Endodermal cell (in vitro differentiated cells): ENCODE measurements around the gene ZNF83. TPM values are rescaled to one million over a fixed set of nuclear protein-coding genes. Genes with fewer than 3 reads are reported as not detected.

ENCODE experiments used
- DNase-seq: peaks from one replicate; pipeline ENCODE4 v3.0.0-alpha.2; 2017
- H3K27ac ChIP-seq: 2 replicates; pipeline ENCODE4 v1.5.1; 2013; ENCODE audit warnings: mild to moderate bottlenecking, low read depth, low read length, moderate library complexity
- H3K27me3 ChIP-seq: 2 replicates; pipeline ENCODE4 v1.6.1; 2013; ENCODE audit warnings: mild to moderate bottlenecking, low read length, moderate library complexity; ENCODE audit not compliant: insufficient read depth, control insufficient read depth, poor library complexity, severe bottlenecking
- H3K36me3 ChIP-seq: 2 replicates; pipeline ENCODE4 v1.7.0; 2013; ENCODE audit warnings: mild to moderate bottlenecking, low read length, moderate library complexity; ENCODE audit not compliant: control insufficient read depth, insufficient read depth
- H3K4me1 ChIP-seq: one replicate; pipeline ENCODE4 v1.7.0; 2013; ENCODE audit warnings: low read length; ENCODE audit not compliant: control insufficient read depth, insufficient read depth
- H3K4me3 ChIP-seq: 2 replicates; pipeline ENCODE4 v1.5.1; 2013; ENCODE audit warnings: mild to moderate bottlenecking, low read length, moderate library complexity
- H3K9ac ChIP-seq: 2 replicates; pipeline ENCODE4 v1.6.1; 2013; ENCODE audit warnings: mild to moderate bottlenecking, low read length, moderate library complexity; ENCODE audit not compliant: poor library complexity, severe bottlenecking; ENCODE audit errors: extremely low read depth
- H3K9me3 ChIP-seq: 2 replicates; pipeline ENCODE4 v1.6.1; 2013; ENCODE audit warnings: mild to moderate bottlenecking, low read length, moderate library complexity; ENCODE audit not compliant: control insufficient read depth
- H3K27ac Mint-ChIP-seq: 2 replicates; pipeline ENCODE4 v1.8.0; 2020; ENCODE audit warnings: mixed read lengths
- H3K27me3 Mint-ChIP-seq: 2 replicates; pipeline ENCODE4 v1.8.0; 2021; ENCODE audit warnings: mild to moderate bottlenecking, mixed read lengths; ENCODE audit not compliant: insufficient read depth
- H3K36me3 Mint-ChIP-seq: 2 replicates; pipeline ENCODE4 v1.8.0; 2020; ENCODE audit warnings: low read depth, mixed read lengths
- H3K4me1 Mint-ChIP-seq: 2 replicates; pipeline ENCODE4 v1.8.0; 2020; ENCODE audit warnings: mixed read lengths
- H3K4me3 Mint-ChIP-seq: 2 replicates; pipeline ENCODE4 v1.8.0; 2020; ENCODE audit warnings: mild to moderate bottlenecking, moderate library complexity, mixed read lengths
- H3K9me3 Mint-ChIP-seq: 2 replicates; pipeline ENCODE4 v1.8.0; 2020; ENCODE audit warnings: mild to moderate bottlenecking, mixed read lengths
- WGBS, 2 experiments: methylation state at CpG; one replicate each; pipeline versions ENCODE4 v1.1.5 to v1.1.7; 2013; ENCODE audit warnings: missing lambda C conversion rate in 2 of 2, mixed read lengths in 1 of 2; ENCODE audit not compliant: insufficient coverage in 1 of 2, insufficient read length in 1 of 2; 5-methylcytosine and 5-hydroxymethylcytosine counted together
- total RNA-seq, 2 donors: library from RNA; stranded (reverse); fragmentation: NEBNext Ultra II Directional in 1 of 2; extraction: Animal tissue kit (Norgen Biotek cat#: 25700) in 1 of 2; gene quantifications; 2 replicates in 1 of 2; 3 replicates in 1 of 2; pipeline ENCODE4 v1.2.1, GENCODE V29; 2021
- TF ChIP-seq, protein P1 (sequence below): fragments of 200-600 bp; sonication (generic); conservative IDR thresholded peaks from 2 replicates; pipeline ENCODE4 v1.5.0; 2021; ENCODE audit warnings: antibody characterized with exemption, mild to moderate bottlenecking

ZNF83 gene
- total RNA-seq, 2 donors from 2014 or later, result 59.0 to 88.7 TPM

GRCh38 chr19:52592301-52592700 lies 45.9 kb downstream of the ZNF83 start:
- Histone ChIP-seq H3K9me3 (peaks cover 52% of the 10 kb centered on the region), H3K9ac (no peak overlapping the region), H3K27me3 (no peaks in the 10 kb centered on the region), H3K27ac (no peak overlapping the region), H3K4me1 (no peaks in the 10 kb centered on the region), H3K36me3 (peaks cover 65% of the 10 kb centered on the region), H3K4me3 (peak overlapping the region; percentile 49)
- WGBS, 2 experiments, result 63 to 72% methylated on average over 2 to 3 of the region's 3 CpGs
- Mint-ChIP-seq H3K4me3 (no peak overlapping the region), H3K4me1 (no peaks in the 10 kb centered on the region), H3K9me3 (peaks cover 10% of the 10 kb centered on the region), H3K27me3 (no peaks in the 10 kb centered on the region), H3K36me3 (peaks cover 72% of the 10 kb centered on the region), H3K27ac (no peak overlapping the region)
- no peak for DNase-seq
- TF ChIP-seq, protein P1, sequence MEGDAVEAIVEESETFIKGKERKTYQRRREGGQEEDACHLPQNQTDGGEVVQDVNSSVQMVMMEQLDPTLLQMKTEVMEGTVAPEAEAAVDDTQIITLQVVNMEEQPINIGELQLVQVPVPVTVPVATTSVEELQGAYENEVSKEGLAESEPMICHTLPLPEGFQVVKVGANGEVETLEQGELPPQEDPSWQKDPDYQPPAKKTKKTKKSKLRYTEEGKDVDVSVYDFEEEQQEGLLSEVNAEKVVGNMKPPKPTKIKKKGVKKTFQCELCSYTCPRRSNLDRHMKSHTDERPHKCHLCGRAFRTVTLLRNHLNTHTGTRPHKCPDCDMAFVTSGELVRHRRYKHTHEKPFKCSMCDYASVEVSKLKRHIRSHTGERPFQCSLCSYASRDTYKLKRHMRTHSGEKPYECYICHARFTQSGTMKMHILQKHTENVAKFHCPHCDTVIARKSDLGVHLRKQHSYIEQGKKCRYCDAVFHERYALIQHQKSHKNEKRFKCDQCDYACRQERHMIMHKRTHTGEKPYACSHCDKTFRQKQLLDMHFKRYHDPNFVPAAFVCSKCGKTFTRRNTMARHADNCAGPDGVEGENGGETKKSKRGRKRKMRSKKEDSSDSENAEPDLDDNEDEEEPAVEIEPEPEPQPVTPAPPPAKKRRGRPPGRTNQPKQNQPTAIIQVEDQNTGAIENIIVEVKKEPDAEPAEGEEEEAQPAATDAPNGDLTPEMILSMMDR, result peak; percentile 45

DNA sequence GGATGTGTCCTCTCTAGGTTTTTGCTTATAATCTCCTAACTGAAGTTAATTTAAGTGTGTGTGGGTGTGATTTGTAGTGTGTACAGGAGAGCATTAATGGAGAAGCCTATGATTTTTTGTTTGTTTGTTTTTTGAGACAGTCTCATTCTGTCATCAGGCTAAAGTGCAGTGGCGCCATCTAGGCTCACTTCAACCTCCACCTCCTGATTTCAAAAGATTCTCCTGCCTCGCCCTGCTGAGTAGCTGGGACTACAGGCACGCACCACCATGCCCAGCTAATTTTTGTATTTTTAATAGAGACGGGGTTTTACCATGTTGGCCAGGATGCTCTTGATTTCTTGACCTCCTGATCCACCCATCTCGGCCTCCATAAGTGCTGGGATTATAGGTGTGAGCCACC lies 47.4 kb downstream of the ZNF83 start:
- Mint-ChIP-seq H3K4me1 (no peaks in the 10 kb centered on the region), H3K27me3 (no peaks in the 10 kb centered on the region)
- 95 to 96% methylated on average over 4 to 5 of the region's 5 CpGs for WGBS, 2 experiments

GRCh38 chr19:52585604-52586003 lies 52.6 kb downstream of the ZNF83 start:
- no peak overlapping the region for H3K4me3 Mint-ChIP-seq
- H3K9me3 ChIP-seq, result peaks cover 52% of the 10 kb centered on the region
- H3K4me1 ChIP-seq, result no peaks in the 10 kb centered on the region
- no peak for DNase-seq
- no peak overlapping the region for H3K27ac Mint-ChIP-seq
- peaks cover 12% of the 10 kb centered on the region for H3K9me3 Mint-ChIP-seq
- WGBS, 2 experiments, result 86 to 96% methylated on average over 2 to 6 of the region's 6 CpGs
- H3K27me3 ChIP-seq, result no peaks in the 10 kb centered on the region
- TF ChIP-seq, protein P1, result no peak
- no peaks in the 10 kb centered on the region for H3K27me3 Mint-ChIP-seq
- no peak overlapping the region for H3K4me3 ChIP-seq
- H3K9ac ChIP-seq, result no peak overlapping the region
- H3K36me3 Mint-ChIP-seq, result peaks cover 84% of the 10 kb centered on the region
- H3K36me3 ChIP-seq, result peaks cover 63% of the 10 kb centered on the region
- H3K4me1 Mint-ChIP-seq, result no peaks in the 10 kb centered on the region
- no peak overlapping the region for H3K27ac ChIP-seq

More for the DNA sequence above, 47.4 kb downstream of the ZNF83 start:
- Histone ChIP-seq H3K4me1 (no peaks in the 10 kb centered on the region), H3K27me3 (no peaks in the 10 kb centered on the region), H3K9ac (no peak overlapping the region), H3K4me3 (no peak overlapping the region), H3K36me3 (peaks cover 49% of the 10 kb centered on the region), H3K27ac (no peak overlapping the region), H3K9me3 (peaks cover 37% of the 10 kb centered on the region)
- H3K9me3 Mint-ChIP-seq, result no peaks in the 10 kb centered on the region
- peak; percentile 67 for DNase-seq
- no peak overlapping the region for H3K4me3 Mint-ChIP-seq
- TF ChIP-seq, protein P1, result peak; percentile 66
- peak overlapping the region; percentile 7 for H3K27ac Mint-ChIP-seq
- H3K36me3 Mint-ChIP-seq, result peaks cover 66% of the 10 kb centered on the region
